AG04450 (cell line): ENCODE measurements around the gene DARS1. TPM values are rescaled to one million over a fixed set of nuclear protein-coding genes. Genes with fewer than 3 reads are reported as not detected.
A peak's percentile ranks its signal among the peaks of the same experiment; 100 is the strongest.

Experiments used
- CTCF ChIA-PET: fragments of 300-600, 350-600 bp; formaldehyde crosslinking; extraction: SDS; loops from one replicate; lab custom pipeline; 2022; ENCODE audit warnings: antibody characterized with exemption, inconsistent platforms; lab: Charles Lee
- POLR2A ChIA-PET: fragments of 350-600 bp; formaldehyde crosslinking; extraction: SDS; loops from one replicate; lab custom pipeline; 2021; ENCODE audit warnings: antibody characterized with exemption, inconsistent platforms; lab: Yijun Ruan, JAX
- DNase-seq: peaks from one replicate; pipeline ENCODE4 v3.0.0-alpha.2; 2011; ENCODE audit warnings: low read depth, low spot score
- H3K27ac ChIP-seq: one replicate; pipeline ENCODE4 v1.5.1; 2012; ENCODE audit warnings: low read depth, low read length, control low read depth
- H3K27me3 ChIP-seq: one replicate; pipeline ENCODE4 v1.6.0; 2012; ENCODE audit warnings: low read length; ENCODE audit not compliant: control insufficient read depth, insufficient read depth
- H3K4me3 ChIP-seq: 2 replicates; pipeline ENCODE4 v1.5.1; 2011; ENCODE audit warnings: mild to moderate bottlenecking, low read depth, low read length, control low read depth
- H3K9me3 ChIP-seq: 2 replicates; pipeline ENCODE4 v1.5.1; 2012; ENCODE audit warnings: low read length; ENCODE audit not compliant: control insufficient read depth, insufficient read depth
- polyA minus RNA-seq: library from RNA; depleted of rRNA, polyadenylated mRNA; stranded (reverse); fragments of >200 nt; gene quantifications from 2 replicates; pipeline ENCODE4 v1.2.3, GENCODE V29; 2011; rRNA and poly(A)+ RNA removed
- polyA plus RNA-seq: library from polyadenylated mRNA; depleted of rRNA; stranded (reverse); fragments of >200 nt; gene quantifications from 2 replicates; pipeline ENCODE4 v1.2.3, GENCODE V29; 2011; rRNA removed
- TF ChIP-seq, protein P1 (sequence below): IDR thresholded peaks from 2 replicates; pipeline ENCODE4 v1.5.1; 2011; ENCODE audit warnings: low read depth, low read length, control low read depth, inconsistent platforms

DARS1 gene
- 66.7 and 91.6 TPM in 2 replicates for polyA plus RNA-seq
- 48.1 and 77.3 TPM in 2 replicates for polyA minus RNA-seq

GRCh38 chr2:135985018-135985825 is at the start of gene DARS1:
Gene DARS1, minus strand, starts transcription at chr2:135985626. Its CDS starts 158 bp downstream, at chr2:135985468.
- TF ChIP-seq, protein P1, sequence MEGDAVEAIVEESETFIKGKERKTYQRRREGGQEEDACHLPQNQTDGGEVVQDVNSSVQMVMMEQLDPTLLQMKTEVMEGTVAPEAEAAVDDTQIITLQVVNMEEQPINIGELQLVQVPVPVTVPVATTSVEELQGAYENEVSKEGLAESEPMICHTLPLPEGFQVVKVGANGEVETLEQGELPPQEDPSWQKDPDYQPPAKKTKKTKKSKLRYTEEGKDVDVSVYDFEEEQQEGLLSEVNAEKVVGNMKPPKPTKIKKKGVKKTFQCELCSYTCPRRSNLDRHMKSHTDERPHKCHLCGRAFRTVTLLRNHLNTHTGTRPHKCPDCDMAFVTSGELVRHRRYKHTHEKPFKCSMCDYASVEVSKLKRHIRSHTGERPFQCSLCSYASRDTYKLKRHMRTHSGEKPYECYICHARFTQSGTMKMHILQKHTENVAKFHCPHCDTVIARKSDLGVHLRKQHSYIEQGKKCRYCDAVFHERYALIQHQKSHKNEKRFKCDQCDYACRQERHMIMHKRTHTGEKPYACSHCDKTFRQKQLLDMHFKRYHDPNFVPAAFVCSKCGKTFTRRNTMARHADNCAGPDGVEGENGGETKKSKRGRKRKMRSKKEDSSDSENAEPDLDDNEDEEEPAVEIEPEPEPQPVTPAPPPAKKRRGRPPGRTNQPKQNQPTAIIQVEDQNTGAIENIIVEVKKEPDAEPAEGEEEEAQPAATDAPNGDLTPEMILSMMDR: no peak
- Histone ChIP-seq H3K4me3 (peak within 1 kb of the TSS; percentile 91), H3K9me3 (peaks cover 5% of the 10 kb centered on the region; the same call in 1 of the 2 replicates), H3K27ac (peak within 1 kb of the TSS; percentile 85), H3K27me3 (no peaks in the 10 kb centered on the region)
- ChIA-PET POLR2A (interaction anchor here (1.0 kb wide), 1 partner anchor 25 kb away, joined by 3 read pairs; no protein-coding TSS in a partner anchor), CTCF (no interaction called here)
- peak; percentile 75 for DNase-seq

GRCh38 chr2:136034629-136035028 is 49.2 kb upstream of the DARS1 start:
- ChIA-PET POLR2A (no interaction called here), CTCF (no interaction called here)
- DNase-seq: no peak
- TF ChIP-seq, protein P1: no peak
- H3K4me3 ChIP-seq: no peak overlapping the region
- no peaks in the 10 kb centered on the region for H3K27me3 ChIP-seq
- no peak overlapping the region for H3K27ac ChIP-seq
- no peaks in the 10 kb centered on the region for H3K9me3 ChIP-seq

DNA sequence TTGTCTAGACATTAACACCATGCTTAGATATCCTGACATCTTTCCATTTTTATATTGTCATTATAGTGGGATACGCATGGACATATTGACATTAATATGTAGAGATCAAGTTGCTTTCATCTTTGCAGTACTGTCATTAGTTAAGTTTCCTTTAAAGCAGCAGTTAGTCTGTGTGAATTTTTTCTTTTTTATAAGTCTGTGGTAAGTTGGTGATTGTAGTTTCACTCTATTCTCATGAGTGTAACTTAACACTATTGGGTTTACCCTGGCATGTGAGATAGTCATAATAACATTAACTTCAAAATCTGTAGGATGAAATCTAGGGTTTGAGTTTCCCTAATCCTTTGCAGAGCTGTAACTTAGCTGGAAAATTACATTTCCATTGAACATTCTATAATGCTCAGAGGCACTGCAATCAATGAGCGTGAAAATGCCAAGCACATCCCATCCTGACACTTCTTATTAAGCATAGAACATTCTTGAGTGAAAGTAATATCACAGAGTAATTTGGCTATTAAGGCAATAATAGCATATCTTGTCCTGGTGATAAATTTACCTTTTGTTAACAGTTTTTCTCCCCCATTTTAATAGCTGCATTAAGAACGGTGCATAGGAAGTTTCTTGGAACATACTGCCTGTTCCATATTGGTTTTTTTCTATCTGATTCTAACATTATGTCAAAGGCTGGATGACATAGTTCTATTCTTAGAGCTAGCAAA is 47.5 kb upstream of the DARS1 start:
- no peaks in the 10 kb centered on the region for H3K27me3 ChIP-seq
- no peak overlapping the region for H3K27ac ChIP-seq
- ChIA-PET CTCF (no interaction called here), POLR2A (no interaction called here)
- TF ChIP-seq, protein P1: no peak
- no peaks in the 10 kb centered on the region for H3K9me3 ChIP-seq
- H3K4me3 ChIP-seq: no peak overlapping the region
- no peak for DNase-seq

DNA sequence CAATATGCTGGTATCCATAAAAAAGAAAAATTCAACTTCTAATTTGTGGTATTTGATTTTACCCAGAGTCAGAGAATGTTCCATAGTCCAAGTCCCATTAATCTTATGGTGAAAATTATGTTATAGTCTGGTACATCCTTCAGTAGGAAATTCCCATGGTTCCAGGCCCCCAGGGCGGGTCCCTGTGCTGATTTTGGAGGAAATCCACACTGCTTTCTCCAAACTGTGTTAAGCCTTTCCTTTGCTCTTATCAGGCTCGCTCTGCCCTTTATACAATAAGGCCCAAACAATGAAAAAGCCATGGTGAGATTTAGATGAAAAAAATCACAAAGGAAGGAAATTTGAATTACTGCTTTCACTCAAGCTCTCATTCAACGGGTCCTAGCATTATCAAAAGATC is 46.8 kb upstream of the DARS1 start:
- ChIA-PET CTCF (interaction anchor here (1.1 kb wide), 1 partner anchor 118 kb away, joined by 4 read pairs; no protein-coding TSS in a partner anchor), POLR2A (no interaction called here)
- Histone ChIP-seq H3K27ac (no peak overlapping the region), H3K27me3 (no peaks in the 10 kb centered on the region), H3K4me3 (no peak overlapping the region), H3K9me3 (no peaks in the 10 kb centered on the region)
- no peak for DNase-seq
- TF ChIP-seq, protein P1: no peak
